Fibroblast of villous mesenchyme (primary cell): Measurements from ENCODE around the gene TSPEAR. TPM values are rescaled to one million over a fixed set of nuclear protein-coding genes. Genes with fewer than 3 reads are reported as not detected.

ENCODE experiments used
- DNase-seq: peaks from one replicate; pipeline ENCODE4 v3.0.0-alpha.2; 2010; ENCODE audit warnings: low read depth
- H3K4me3 ChIP-seq: 2 replicates; pipeline ENCODE4 v1.5.1; 2011; ENCODE audit warnings: low read depth, mild to moderate bottlenecking, low read length
- CTCF ChIP-seq: IDR thresholded peaks from 2 replicates; pipeline ENCODE4 v1.5.1; 2012; ENCODE audit warnings: low read depth, mild to moderate bottlenecking, low read length; ENCODE audit not compliant: insufficient read depth
- total RNA-seq: library from RNA; depleted of rRNA; stranded (reverse); fragments of >200 nt; gene quantifications from 2 replicates; pipeline ENCODE4 v1.2.3, GENCODE V29; 2012

TSPEAR gene
- total RNA-seq, 1 donor: not detected

GRCh38 chr21:44756423-44757185, 45.2 kb upstream of the TSPEAR start:
- TF ChIP-seq CTCF: no peak
- DNase-seq: peak; percentile 28
- no peak overlapping the region for H3K4me3 ChIP-seq

- no peak for DNase-seq
- H3K4me3 ChIP-seq: no peak overlapping the region
- no peak for TF ChIP-seq CTCF
Measured at GRCh38 chr21:44755227-44755626, 43.9 kb upstream of the TSPEAR start.

GRCh38 chr21:44753357-44753756, 42.0 kb upstream of the TSPEAR start:
- TF ChIP-seq CTCF: no peak
- H3K4me3 ChIP-seq: no peak overlapping the region
- DNase-seq: no peak

GRCh38 chr21:44752671-44753235, 41.4 kb upstream of the TSPEAR start:
- no peak overlapping the region for H3K4me3 ChIP-seq
- no peak for DNase-seq
- no peak for TF ChIP-seq CTCF

- no peak overlapping the region for H3K4me3 ChIP-seq
- DNase-seq: no peak
- no peak for TF ChIP-seq CTCF
Measured at GRCh38 chr21:44751799-44752636, 40.6 kb upstream of the TSPEAR start.

- no peak for DNase-seq
- no peak overlapping the region for H3K4me3 ChIP-seq
- TF ChIP-seq CTCF: no peak
Measured at GRCh38 chr21:44751186-44751798, 39.9 kb upstream of the TSPEAR start.
